VCaP (cell line): ENCODE data around the gene NRCAM.

Source experiments
- H3K27ac ChIP-seq: fragments of 450-650 bp; 2 replicates; pipeline ENCODE4 v1.5.1; 2017
- CTCF ChIP-seq: fragments of 450-650 bp; conservative IDR thresholded peaks from 2 replicates; pipeline ENCODE4 v1.5.1; 2017; ENCODE audit warnings: mild to moderate bottlenecking, moderate library complexity

The NRCAM gene

GRCh38 chr7:108385834-108386422, 70.3 kb downstream of the NRCAM start:
- TF ChIP-seq CTCF, result no peak
- peak overlapping the region; percentile 29 for H3K27ac ChIP-seq

GRCh38 chr7:108384716-108385483, 71.3 kb downstream of the NRCAM start:
- no peak for TF ChIP-seq CTCF
- no peak overlapping the region for H3K27ac ChIP-seq

GRCh38 chr7:108382932-108383331, 73.3 kb downstream of the NRCAM start:
- TF ChIP-seq CTCF, result no peak
- H3K27ac ChIP-seq, result no peak overlapping the region

- TF ChIP-seq CTCF, result no peak
These were observed 75.7 kb downstream of the NRCAM start for GRCh38 chr7:108380517-108380916.

GRCh38 chr7:108376206-108376605, 80.0 kb downstream of the NRCAM start:
- TF ChIP-seq CTCF, result no peak
- H3K27ac ChIP-seq, result no peak overlapping the region

More at GRCh38 chr7:108380517-108380916, 75.7 kb downstream of the NRCAM start:
- H3K27ac ChIP-seq, result no peak overlapping the region

- H3K27ac ChIP-seq, result no peak overlapping the region
These were observed 80.6 kb downstream of the NRCAM start for GRCh38 chr7:108375668-108376067.

More at GRCh38 chr7:108375668-108376067, 80.6 kb downstream of the NRCAM start:
- no peak for TF ChIP-seq CTCF
